Activated CD8-positive, alpha-beta memory T cell treated with anti-CD3 and anti-CD28 coated beads, Interleukin-2, amount 10 ng/mL, durations not matched to agents 7 days and 5 days (primary cell): Measurements from ENCODE around the gene SSTR5. TPM values are rescaled to one million over a fixed set of nuclear protein-coding genes. Genes with fewer than 3 reads are reported as not detected.
"Not testable (repeated sequence)": the region's sequence is repeated elsewhere in the genome, so short reads cannot be mapped to it uniquely, and the experiment has no call there.

ENCODE experiments used
- ATAC-seq: fragments of 150-1000 bp; cut with Tn5 transposase; one replicate; pipeline ENCODE4 v1.10.0; 2021; ENCODE audit warnings: moderate library complexity
- CTCF ChIA-PET: fragments of 350-600 bp; sonication (Branson Sonifier 250); formaldehyde crosslinking; loops from one replicate; lab custom pipeline; 2021; ENCODE audit warnings: antibody characterized with exemption; lab: Charles Lee
- DNase-seq: peaks from one replicate; pipeline ENCODE4 v3.0.0-alpha.2; 2020
- H3K27ac Mint-ChIP-seq: one replicate; pipeline ENCODE4 v1.8.0; 2021; ENCODE audit warnings: mild to moderate bottlenecking, mixed read lengths
- H3K27me3 Mint-ChIP-seq: one replicate; pipeline ENCODE4 v1.8.0; 2021; ENCODE audit warnings: mixed read lengths
- H3K36me3 Mint-ChIP-seq: one replicate; pipeline ENCODE4 v1.8.0; 2021; ENCODE audit warnings: mild to moderate bottlenecking, mixed read lengths
- H3K4me1 Mint-ChIP-seq: one replicate; pipeline ENCODE4 v1.8.0; 2021; ENCODE audit warnings: mixed read lengths
- H3K4me3 Mint-ChIP-seq: one replicate; pipeline ENCODE4 v1.8.0; 2021; ENCODE audit warnings: mild to moderate bottlenecking, moderate library complexity, mixed read lengths
- H3K9me3 Mint-ChIP-seq: one replicate; pipeline ENCODE4 v1.8.0; 2022; ENCODE audit warnings: low read depth, mixed read lengths
- total RNA-seq, 2 experiments: library from RNA; stranded (reverse); gene quantifications; one replicate each; pipeline ENCODE4 v1.2.3, GENCODE V29; 2021

Gene SSTR5
- total RNA-seq, 2 experiments from 2014 or later, result not detected

- CTCF ChIA-PET, result no interaction called here
Measured at GRCh38 chr16:1088295-1089170, 16.0 kb downstream of the SSTR5 start.

GRCh38 chr16:1089439-1089821 is 16.9 kb downstream of the SSTR5 start:
- Mint-ChIP-seq H3K4me3 (no peak overlapping the region), H3K36me3 (peaks cover 4% of the 10 kb centered on the region), H3K9me3 (peaks cover 10% of the 10 kb centered on the region), H3K4me1 (no peaks in the 10 kb centered on the region), H3K27me3 (no peaks in the 10 kb centered on the region), H3K27ac (no peak overlapping the region)
- ATAC-seq (no peak), DNase-seq (no peak)
- CTCF ChIA-PET, result no interaction called here

More at GRCh38 chr16:1088295-1089170, 16.0 kb downstream of the SSTR5 start:
- H3K4me1 Mint-ChIP-seq, result no peaks in the 10 kb centered on the region
- peaks cover 10% of the 10 kb centered on the region for H3K9me3 Mint-ChIP-seq
- H3K27me3 Mint-ChIP-seq, result no peaks in the 10 kb centered on the region
- DNase-seq (no peak), ATAC-seq (no peak)
- H3K27ac Mint-ChIP-seq, result no peak overlapping the region
- H3K36me3 Mint-ChIP-seq, result peaks cover 4% of the 10 kb centered on the region
- no peak overlapping the region for H3K4me3 Mint-ChIP-seq

- peaks cover 10% of the 10 kb centered on the region for H3K9me3 Mint-ChIP-seq
- CTCF ChIA-PET, result no interaction called here
- H3K27ac Mint-ChIP-seq, result no peak overlapping the region
- no peak for DNase-seq
- ATAC-seq, result no peak
- H3K36me3 Mint-ChIP-seq, result peaks cover 4% of the 10 kb centered on the region
- no peaks in the 10 kb centered on the region for H3K4me1 Mint-ChIP-seq
- no peak overlapping the region for H3K4me3 Mint-ChIP-seq
- no peaks in the 10 kb centered on the region for H3K27me3 Mint-ChIP-seq
Measured at GRCh38 chr16:1089822-1090619, 17.5 kb downstream of the SSTR5 start.

- Mint-ChIP-seq H3K4me3 (no peak overlapping the region), H3K27me3 (no peaks in the 10 kb centered on the region), H3K9me3 (peaks cover 4% of the 10 kb centered on the region), H3K27ac (no peak overlapping the region), H3K4me1 (no peaks in the 10 kb centered on the region), H3K36me3 (peaks cover 4% of the 10 kb centered on the region)
- DNase-seq, result no peak
- CTCF ChIA-PET, result no interaction called here
- ATAC-seq, result no peak
Measured at GRCh38 chr16:1090620-1091587, 18.4 kb downstream of the SSTR5 start.

GRCh38 chr16:1091992-1092552 is 19.5 kb downstream of the SSTR5 start:
- Mint-ChIP-seq H3K4me1 (no peaks in the 10 kb centered on the region), H3K27me3 (no peaks in the 10 kb centered on the region), H3K9me3 (peaks cover 4% of the 10 kb centered on the region), H3K4me3 (no peak overlapping the region), H3K36me3 (peaks cover 4% of the 10 kb centered on the region), H3K27ac (no peak overlapping the region)
- CTCF ChIA-PET, result no interaction called here
- no peak for DNase-seq
- ATAC-seq, result no peak

GRCh38 chr16:1092685-1093283 is 20.2 kb downstream of the SSTR5 start:
- H3K4me3 Mint-ChIP-seq, H3K27ac Mint-ChIP-seq, H3K36me3 Mint-ChIP-seq, H3K9me3 Mint-ChIP-seq, H3K27me3 Mint-ChIP-seq, CTCF ChIA-PET, ATAC-seq, DNase-seq, H3K4me1 Mint-ChIP-seq: not testable (repeated sequence)

GRCh38 chr16:1093284-1094123 is 21.0 kb downstream of the SSTR5 start:
- Mint-ChIP-seq H3K36me3 (peaks cover 4% of the 10 kb centered on the region), H3K4me1 (no peaks in the 10 kb centered on the region), H3K9me3 (peaks cover 4% of the 10 kb centered on the region), H3K27ac (no peak overlapping the region), H3K4me3 (no peak overlapping the region), H3K27me3 (no peaks in the 10 kb centered on the region)
- CTCF ChIA-PET, result interaction anchor here (0.6 kb wide), 1 partner anchor 89 kb away, joined by 3 read pairs; no protein-coding TSS in a partner anchor
- peak; percentile 47 for DNase-seq
- peak; percentile 38 for ATAC-seq

- H3K9me3 Mint-ChIP-seq, result peaks cover 4% of the 10 kb centered on the region
- H3K4me1 Mint-ChIP-seq, result no peaks in the 10 kb centered on the region
- no peak overlapping the region for H3K27ac Mint-ChIP-seq
- H3K36me3 Mint-ChIP-seq, result peaks cover 4% of the 10 kb centered on the region
- CTCF ChIA-PET, result interaction anchor here (0.6 kb wide), 1 partner anchor 90 kb away, joined by 3 read pairs; no protein-coding TSS in a partner anchor
- DNase-seq, result no peak
- H3K27me3 Mint-ChIP-seq, result no peaks in the 10 kb centered on the region
- no peak overlapping the region for H3K4me3 Mint-ChIP-seq
- ATAC-seq, result no peak
Measured at GRCh38 chr16:1094124-1094479, 21.6 kb downstream of the SSTR5 start.

GRCh38 chr16:1094601-1095449 is 22.3 kb downstream of the SSTR5 start:
- Mint-ChIP-seq H3K9me3 (peaks cover 4% of the 10 kb centered on the region), H3K36me3 (peaks cover 4% of the 10 kb centered on the region), H3K27ac (no peak overlapping the region), H3K27me3 (no peaks in the 10 kb centered on the region), H3K4me3 (no peak overlapping the region), H3K4me1 (no peaks in the 10 kb centered on the region)
- CTCF ChIA-PET, result no interaction called here
- no peak for ATAC-seq
- no peak for DNase-seq

GRCh38 chr16:1095450-1096168 is 23.1 kb downstream of the SSTR5 start:
- Mint-ChIP-seq H3K36me3 (peaks cover 4% of the 10 kb centered on the region), H3K4me1 (no peaks in the 10 kb centered on the region), H3K27ac (no peak overlapping the region), H3K9me3 (peaks cover 4% of the 10 kb centered on the region), H3K27me3 (no peaks in the 10 kb centered on the region), H3K4me3 (no peak overlapping the region)
- ATAC-seq, result no peak
- CTCF ChIA-PET, result no interaction called here
- DNase-seq, result no peak
